Osteocyte (in vitro differentiated cells): ENCODE data around the gene ATE1. TPM values are rescaled to one million over a fixed set of nuclear protein-coding genes. Genes with fewer than 3 reads are reported as not detected.
"Not testable (repeated sequence)": the region's sequence is repeated elsewhere in the genome, so short reads cannot be mapped to it uniquely, and the experiment has no call there.

Source experiments
- DNase-seq: peaks from one replicate; pipeline ENCODE4 v3.0.0; 2021; ENCODE audit warnings: mixed read lengths; ENCODE audit not compliant: unreplicated experiment; ENCODE audit errors: extremely low spot score
- H3K27ac Mint-ChIP-seq: one replicate; pipeline ENCODE4 v1.8.0; 2021; ENCODE audit warnings: mild to moderate bottlenecking, mixed read lengths; ENCODE audit not compliant: unreplicated experiment
- H3K27me3 Mint-ChIP-seq: one replicate; pipeline ENCODE4 v1.8.0; 2021; ENCODE audit warnings: mixed read lengths; ENCODE audit not compliant: unreplicated experiment
- H3K36me3 Mint-ChIP-seq: one replicate; pipeline ENCODE4 v1.8.0; 2021; ENCODE audit warnings: mixed read lengths; ENCODE audit not compliant: unreplicated experiment
- H3K4me1 Mint-ChIP-seq: one replicate; pipeline ENCODE4 v1.8.0; 2021; ENCODE audit warnings: mixed read lengths; ENCODE audit not compliant: unreplicated experiment
- H3K4me3 Mint-ChIP-seq: one replicate; pipeline ENCODE4 v1.8.0; 2021; ENCODE audit warnings: mild to moderate bottlenecking, moderate library complexity, mixed read lengths; ENCODE audit not compliant: unreplicated experiment
- H3K9me3 Mint-ChIP-seq: one replicate; pipeline ENCODE4 v1.8.0; 2021; ENCODE audit warnings: mixed read lengths; ENCODE audit not compliant: unreplicated experiment
- CTCF ChIP-seq: fragments of 200-600 bp; sonication (generic); IDR thresholded peaks from 2 replicates; pipeline ENCODE4 v1.5.0; 2021; ENCODE audit warnings: antibody characterized with exemption, mild to moderate bottlenecking, moderate library complexity
- total RNA-seq: library from RNA; stranded (reverse); gene quantifications from 2 replicates; pipeline ENCODE4 v1.2.1, GENCODE V29; 2021

ATE1 gene
- total RNA-seq, 1 donor from 2014 or later = 29.0 TPM

DNA sequence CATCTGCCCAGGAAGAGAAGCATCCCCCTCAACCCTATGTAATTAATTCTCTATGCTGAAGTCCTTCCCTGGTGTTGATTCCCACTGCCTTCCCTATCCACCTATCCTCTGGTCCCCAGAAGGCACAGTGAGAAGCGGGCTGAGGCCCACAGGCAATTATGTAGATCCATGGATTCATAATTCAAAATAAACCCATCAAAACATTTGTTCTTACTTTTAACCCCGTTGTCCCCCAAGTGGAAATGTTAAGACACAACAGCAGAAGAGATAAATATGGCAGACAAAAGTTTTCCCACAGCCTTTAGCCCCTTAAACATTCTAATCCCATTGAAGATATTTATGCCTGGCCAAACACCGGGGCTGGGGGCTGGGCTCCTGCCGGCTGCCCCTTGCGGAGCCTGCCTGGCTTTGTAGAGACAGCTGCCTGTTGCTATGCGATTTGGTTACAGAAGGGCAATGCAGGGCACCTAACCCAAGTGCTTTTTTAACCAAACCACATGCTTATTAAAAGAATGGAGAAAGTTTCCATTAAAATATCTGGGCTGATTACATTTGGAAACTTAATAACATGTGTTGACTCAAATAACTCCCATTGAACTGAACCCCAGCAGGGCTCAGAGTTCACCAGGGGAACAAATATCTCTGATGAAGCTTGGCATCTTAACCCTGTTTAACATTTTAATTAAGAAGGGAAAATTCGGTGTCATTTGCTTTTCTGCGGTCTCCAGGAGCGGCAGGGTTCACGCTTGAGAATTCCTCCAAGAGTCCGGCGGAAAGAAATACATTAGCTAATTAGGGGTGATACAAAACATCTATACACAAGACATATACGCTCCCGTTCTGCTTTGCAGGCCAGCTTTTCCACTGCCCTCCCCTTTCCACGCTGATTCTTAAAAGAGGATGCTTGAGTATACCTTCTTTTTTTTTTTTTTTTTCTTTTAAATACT is 218.8 kb downstream of the ATE1 start:
- no peaks in the 10 kb centered on the region for H3K27me3 Mint-ChIP-seq
- H3K4me1 Mint-ChIP-seq = peaks cover 17% of the 10 kb centered on the region
- H3K4me3 Mint-ChIP-seq = no peak overlapping the region
- H3K36me3 Mint-ChIP-seq = no peaks in the 10 kb centered on the region
- no peak overlapping the region for H3K27ac Mint-ChIP-seq
- DNase-seq = no peak
- peak; percentile 3 for TF ChIP-seq CTCF
- peaks cover 8% of the 10 kb centered on the region for H3K9me3 Mint-ChIP-seq

- no peak for TF ChIP-seq CTCF
- H3K27ac Mint-ChIP-seq = no peak overlapping the region
- no peaks in the 10 kb centered on the region for H3K36me3 Mint-ChIP-seq
- peaks cover 3% of the 10 kb centered on the region for H3K9me3 Mint-ChIP-seq
- H3K4me1 Mint-ChIP-seq = peaks cover 9% of the 10 kb centered on the region
- DNase-seq = no peak
- no peak overlapping the region for H3K4me3 Mint-ChIP-seq
- no peaks in the 10 kb centered on the region for H3K27me3 Mint-ChIP-seq
These were observed 225.2 kb downstream of the ATE1 start for GRCh38 chr10:121702351-121703320.

DNA sequence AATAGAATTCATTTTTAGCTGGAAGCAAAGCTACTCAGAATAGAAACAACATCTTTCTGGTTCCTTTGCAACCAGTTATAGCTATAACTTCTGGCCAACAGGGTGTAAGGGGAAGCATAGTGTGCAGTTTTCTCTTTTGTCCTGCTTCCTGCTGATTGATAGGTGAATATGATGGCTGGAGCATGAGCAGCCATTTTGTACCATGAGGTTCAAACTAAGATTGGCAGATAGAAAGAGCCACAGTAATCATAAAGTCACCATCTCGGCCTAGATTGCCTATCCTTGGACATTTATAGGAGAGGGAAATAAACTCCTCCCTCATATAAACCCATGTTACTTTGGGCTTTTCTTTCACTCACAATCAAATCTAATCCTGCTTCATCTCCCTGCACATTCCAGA is 227.4 kb downstream of the ATE1 start:
- peaks cover 9% of the 10 kb centered on the region for H3K4me1 Mint-ChIP-seq
- peaks cover 3% of the 10 kb centered on the region for H3K27me3 Mint-ChIP-seq
- no peak for DNase-seq
- no peak overlapping the region for H3K27ac Mint-ChIP-seq
- no peak overlapping the region for H3K4me3 Mint-ChIP-seq
- H3K9me3 Mint-ChIP-seq = peaks cover 3% of the 10 kb centered on the region
- H3K36me3 Mint-ChIP-seq = no peaks in the 10 kb centered on the region
- no peak for TF ChIP-seq CTCF

- not testable (repeated sequence) for H3K4me1 Mint-ChIP-seq, H3K4me3 Mint-ChIP-seq, H3K9me3 Mint-ChIP-seq, DNase-seq, H3K36me3 Mint-ChIP-seq, H3K27me3 Mint-ChIP-seq, H3K27ac Mint-ChIP-seq
These were observed 228.1 kb downstream of the ATE1 start for GRCh38 chr10:121699703-121700102.

DNA sequence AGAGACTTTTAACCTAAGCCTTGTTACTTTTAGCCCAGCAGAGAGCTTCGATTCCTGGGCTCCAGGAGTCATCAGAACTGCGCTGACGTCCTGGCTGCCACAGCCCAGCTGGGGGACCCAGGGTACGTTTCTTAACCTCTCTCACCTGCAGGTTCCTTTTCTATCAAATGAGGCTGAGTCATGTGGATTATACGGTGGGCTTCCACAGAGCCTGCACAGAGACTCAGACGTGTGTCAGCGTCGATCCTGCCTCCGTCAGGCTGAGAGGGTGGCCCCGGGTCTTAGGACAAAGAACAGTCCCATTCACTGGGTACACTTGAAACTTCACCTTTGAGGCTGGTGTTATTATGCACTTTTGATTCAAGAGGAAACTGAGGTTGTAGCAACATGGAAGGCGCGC is 228.9 kb downstream of the ATE1 start:
- no peak for TF ChIP-seq CTCF
- no peak for DNase-seq
- Mint-ChIP-seq H3K4me1 (peaks cover 9% of the 10 kb centered on the region), H3K4me3 (no peak overlapping the region), H3K36me3 (no peaks in the 10 kb centered on the region), H3K9me3 (peaks cover 3% of the 10 kb centered on the region), H3K27ac (no peak overlapping the region), H3K27me3 (peaks cover 15% of the 10 kb centered on the region)
